ENCODE results near the gene PRKN.

GRCh38 chr6:161462148-161462547 is 1265.4 kb downstream of the PRKN start:
- TF ChIP-seq POLR2A (IDR thresholded peaks at IDR 0.05; ENCODE audit: low read length) = no peak
- no peak for TF ChIP-seq GATA1 (IDR thresholded peaks at IDR 0.05; ENCODE audit: low read depth, low read length)
